Measurements from ENCODE around the gene ATP10B. TPM values are rescaled to one million over a fixed set of nuclear protein-coding genes. Genes with fewer than 3 reads are reported as not detected.

ATP10B gene
- total RNA-seq, 4 donors from 2014 or later = 0.12 to 1.4 (median 1.2) TPM

- no peak for TF ChIP-seq EP300 (IDR thresholded peaks at IDR 0.05)
- Histone ChIP-seq H3K4me1 (no peaks in the 10 kb centered on the region), H3K9me3 (no peaks in the 10 kb centered on the region), H3K27ac (no peak overlapping the region), H3K27me3 (no peaks in the 10 kb centered on the region), H3K36me3 (no peaks in the 10 kb centered on the region), H3K4me3 (no peak overlapping the region)
- WGBS, 2 donors (ENCODE audit: low coverage in 1 of 2) = 60 to 69% methylated on average over 3 of the region's 3 CpGs
- no peak for ATAC-seq
Observed at GRCh38 chr5:160788102-160788660, 63.8 kb downstream of the ATP10B start.

GRCh38 chr5:160787240-160787639 lies 64.8 kb downstream of the ATP10B start:
- ATAC-seq = no peak
- Histone ChIP-seq H3K27ac (no peak overlapping the region), H3K27me3 (no peaks in the 10 kb centered on the region), H3K36me3 (no peaks in the 10 kb centered on the region), H3K9me3 (no peaks in the 10 kb centered on the region), H3K4me1 (no peaks in the 10 kb centered on the region), H3K4me3 (no peak overlapping the region)
- TF ChIP-seq POLR2AphosphoS5 (IDR thresholded peaks at IDR 0.05) (no peak), CTCF (IDR thresholded peaks at IDR 0.05) (no peak), EP300 (IDR thresholded peaks at IDR 0.05) (no peak), POLR2A (IDR thresholded peaks at IDR 0.05) (no peak)
- WGBS, 2 donors (ENCODE audit: low coverage in 1 of 2) = 69 to 74% methylated on average over 4 of the region's 4 CpGs

GRCh38 chr5:160774666-160775315 lies 77.2 kb downstream of the ATP10B start:
- 17 to 56% methylated on average over 2 to 6 of the region's 11 CpGs for WGBS, 2 donors (ENCODE audit: low coverage in 1 of 2)
- ATAC-seq = no peak

GRCh38 chr5:160773646-160774410 lies 78.2 kb downstream of the ATP10B start:
- Histone ChIP-seq H3K9me3 (no peaks in the 10 kb centered on the region), H3K27me3 (peaks cover 7% of the 10 kb centered on the region), H3K27ac (no peak overlapping the region), H3K4me3 (no peak overlapping the region), H3K36me3 (no peaks in the 10 kb centered on the region), H3K4me1 (no peaks in the 10 kb centered on the region)
- 71 to 77% methylated on average over 6 to 10 of the region's 10 CpGs for WGBS, 2 donors (ENCODE audit: low coverage in 1 of 2)
- no peak for ATAC-seq
- TF ChIP-seq POLR2A (IDR thresholded peaks at IDR 0.05) (no peak), CTCF (IDR thresholded peaks at IDR 0.05) (no peak), POLR2AphosphoS5 (IDR thresholded peaks at IDR 0.05) (no peak), EP300 (IDR thresholded peaks at IDR 0.05) (no peak)

More at GRCh38 chr5:160774666-160775315, 77.2 kb downstream of the ATP10B start:
- no peak overlapping the region for H3K27ac ChIP-seq
- no peaks in the 10 kb centered on the region for H3K36me3 ChIP-seq
- TF ChIP-seq POLR2AphosphoS5 (IDR thresholded peaks at IDR 0.05) = no peak
- TF ChIP-seq CTCF (IDR thresholded peaks at IDR 0.05) = no peak
- TF ChIP-seq POLR2A (IDR thresholded peaks at IDR 0.05) = no peak
- TF ChIP-seq EP300 (IDR thresholded peaks at IDR 0.05) = no peak
- no peaks in the 10 kb centered on the region for H3K4me1 ChIP-seq
- H3K27me3 ChIP-seq = peaks cover 7% of the 10 kb centered on the region
- no peak overlapping the region for H3K4me3 ChIP-seq
- H3K9me3 ChIP-seq = no peaks in the 10 kb centered on the region

GRCh38 chr5:160772854-160773253 lies 79.2 kb downstream of the ATP10B start:
- no peak overlapping the region for H3K4me3 ChIP-seq
- ATAC-seq = no peak
- no peaks in the 10 kb centered on the region for H3K9me3 ChIP-seq
- no peaks in the 10 kb centered on the region for H3K36me3 ChIP-seq
- WGBS, 2 donors (ENCODE audit: low coverage in 1 of 2) = 72 to 78% methylated on average over 7 of the region's 7 CpGs
- H3K27ac ChIP-seq = no peak overlapping the region
- H3K27me3 ChIP-seq = peaks cover 7% of the 10 kb centered on the region
- H3K4me1 ChIP-seq = no peaks in the 10 kb centered on the region
- no peak for TF ChIP-seq CTCF (IDR thresholded peaks at IDR 0.05)
- TF ChIP-seq EP300 (IDR thresholded peaks at IDR 0.05) = no peak
- no peak for TF ChIP-seq POLR2AphosphoS5 (IDR thresholded peaks at IDR 0.05)
- TF ChIP-seq POLR2A (IDR thresholded peaks at IDR 0.05) = no peak
